GM20431 (cell line): ENCODE data around the gene ITCH.

ENCODE experiments used
- in situ Hi-C: fragments of 300-500 bp; cut with MseI, MboI; formaldehyde crosslinking; loops from one replicate; pipeline ENCODE4 v1.15.0; 2020; ENCODE audit warnings: low sequenced_read_pairs; ENCODE audit not compliant: unreplicated experiment

Gene ITCH

DNA sequence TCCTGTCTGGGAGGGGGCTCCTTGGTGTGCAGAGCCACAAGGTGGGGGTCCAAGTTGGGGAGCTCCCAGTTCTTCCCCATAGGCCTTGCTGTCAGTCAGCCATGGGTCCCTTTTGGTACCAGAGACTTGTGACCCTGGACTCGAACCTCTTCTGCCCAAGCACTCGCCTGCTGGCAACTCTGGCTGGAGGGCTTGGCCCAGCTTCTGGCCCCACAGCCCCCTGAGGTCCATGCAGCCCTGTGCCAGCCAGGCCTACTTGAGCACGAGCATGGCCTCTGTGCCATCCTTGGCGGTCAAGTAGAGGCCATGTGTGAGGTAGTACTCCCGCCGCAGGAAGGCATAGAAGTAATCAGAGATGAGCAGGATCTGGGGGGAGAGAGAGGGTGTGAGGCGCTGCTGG is 197.5 kb downstream of the ITCH start:
- in situ Hi-C loops: no loop called here
